GM12878 (cell line): ENCODE data around the gene TRAF3. TPM values are rescaled to one million over a fixed set of nuclear protein-coding genes. Genes with fewer than 3 reads are reported as not detected.

Experiments used
- ATAC-seq: fragments of 200-7000 bp; cut with Tn5 transposase; 3 replicates; pipeline ENCODE4 v1.9.1; 2020; ENCODE audit warnings: mild to moderate bottlenecking, moderate library complexity
- BruUV-seq: library from RNA; stranded (reverse); fragments of 400-500 nt; replicated peaks from 2 replicates; lab custom pipeline; 2021; lab: Mats Ljungman, UMichigan
- CTCF ChIA-PET: fragments of 300-600 bp; sonication (Branson Sonifier 250); formaldehyde crosslinking; extraction: SDS; loops from one replicate; lab custom pipeline; 2021; ENCODE audit warnings: inconsistent platforms; lab: Yijun Ruan, JAX
- POLR2A ChIA-PET: fragments of 350-600 bp; formaldehyde crosslinking; extraction: SDS; loops from one replicate; lab custom pipeline; 2021; ENCODE audit warnings: inconsistent platforms; lab: Charles Lee
- RAD21 ChIA-PET: fragments of 300-600 bp; sonication (Branson Sonifier 250); formaldehyde crosslinking; loops from one replicate; lab custom pipeline; 2023; ENCODE audit warnings: antibody characterized with exemption; ENCODE audit not compliant: unreplicated experiment; lab: Charles Lee
- SMC1A ChIA-PET: fragments of 300-600 bp; sonication (Branson Sonifier 250); formaldehyde crosslinking; loops from one replicate; lab custom pipeline; 2023; ENCODE audit not compliant: unreplicated experiment, uncharacterized antibody; lab: Charles Lee
- DNase-seq: peaks from one replicate; pipeline ENCODE4 v3.0.0-alpha.2; 2011; ENCODE audit warnings: low read depth, low spot score
- FAIRE-seq: peaks from 3 replicates; lab custom pipeline; 2011; peaks lifted over from hg19 to GRCh38; lab: Jason Lieb, UNC
- H2AFZ ChIP-seq: 2 replicates; pipeline ENCODE4 v1.6.0; 2011; ENCODE audit warnings: low read depth, low read length, control low read depth; ENCODE audit not compliant: control insufficient read depth
- H3K27ac ChIP-seq: 2 replicates; pipeline ENCODE4 v1.5.1; 2011; ENCODE audit warnings: control low read depth; ENCODE audit not compliant: control insufficient read depth, insufficient read depth
- H3K27me3 ChIP-seq, 2 experiments: replicated peaks in 1 of 2; 2 replicates each; pipeline versions ENCODE4 v1.6.0 to v1.6.1; 2011; ENCODE audit warnings: low read length in 1 of 2; ENCODE audit not compliant: control insufficient read depth in 2 of 2, insufficient read depth in 2 of 2
- H3K36me3 ChIP-seq, 2 experiments: 2 replicates each; pipeline ENCODE4 v1.5.1; 2011; ENCODE audit warnings: low read length in 1 of 2; ENCODE audit not compliant: control insufficient read depth in 2 of 2, insufficient read depth in 2 of 2
- H3K4me1 ChIP-seq: 2 replicates; pipeline ENCODE4 v1.6.1; 2011; ENCODE audit warnings: mild to moderate bottlenecking, low read length, moderate library complexity, mixed read lengths; ENCODE audit not compliant: control insufficient read depth, insufficient read depth
- H3K4me2 ChIP-seq: 2 replicates; pipeline ENCODE4 v1.6.0; 2011; ENCODE audit warnings: control low read depth; ENCODE audit not compliant: control insufficient read depth, insufficient read depth
- H3K4me3 ChIP-seq: fragments of 200-600 bp; sonication (generic); 2 replicates; pipeline ENCODE4 v1.5.1; 2016
- H3K79me2 ChIP-seq: 2 replicates; pipeline ENCODE4 v1.6.0; 2011; ENCODE audit warnings: low read length; ENCODE audit not compliant: control insufficient read depth, insufficient read depth
- H3K9ac ChIP-seq: 2 replicates; pipeline ENCODE4 v1.8.0; 2011; ENCODE audit warnings: low read length, control low read depth, mixed read lengths; ENCODE audit not compliant: control insufficient read depth, insufficient read depth
- H3K9me3 ChIP-seq: replicated peaks from 3 replicates; pipeline ENCODE4 v1.5.1; 2011; ENCODE audit warnings: mild to moderate bottlenecking, low read length; ENCODE audit not compliant: control insufficient read depth, insufficient read depth
- H4K20me1 ChIP-seq: 2 replicates; pipeline ENCODE4 v1.6.0; 2011; ENCODE audit not compliant: control insufficient read depth, insufficient read depth
- CEBPB ChIP-seq, 2 experiments: fragments of 150-350 bp in 1 of 2; IDR thresholded peaks; 2 replicates each; pipeline ENCODE4 v1.6.1; 2012 to 2014; ENCODE audit warnings: low read depth in 2 of 2, low read length in 2 of 2, borderline replicate concordance in 1 of 2, inconsistent platforms in 1 of 2
- DPF2 ChIP-seq: fragments of 450-650 bp; IDR thresholded peaks from 2 replicates; pipeline ENCODE4 v1.6.1; 2017; ENCODE audit warnings: mild to moderate bottlenecking
- IKZF1 ChIP-seq: fragments of 450-650 bp; conservative IDR thresholded peaks from 2 replicates; pipeline ENCODE4 v1.6.1; 2017; ENCODE audit warnings: antibody characterized with exemption, mild to moderate bottlenecking
- NFIC ChIP-seq: IDR thresholded peaks from 2 replicates; pipeline ENCODE4 v1.6.1; 2012; ENCODE audit warnings: low read depth, mild to moderate bottlenecking, inconsistent platforms, low read length, moderate library complexity
- POU2F2 ChIP-seq: IDR thresholded peaks from 3 replicates; pipeline ENCODE4 v1.6.1; 2011; ENCODE audit warnings: low read depth, mild to moderate bottlenecking, low read length, borderline replicate concordance
- RCOR1 ChIP-seq: conservative IDR thresholded peaks from 2 replicates; pipeline ENCODE4 v1.6.1; 2012; ENCODE audit warnings: low read depth, low read length, improper control_type of control experiment
- SMAD5 ChIP-seq: IDR thresholded peaks from 2 replicates; pipeline ENCODE4 v1.6.1; 2016; ENCODE audit warnings: antibody characterized with exemption, low read depth
- SP1 ChIP-seq: IDR thresholded peaks from one replicate; pipeline ENCODE4 v1.6.1; 2011; ENCODE audit warnings: low read depth, low read length
- TARDBP ChIP-seq: IDR thresholded peaks from 2 replicates; pipeline ENCODE4 v1.6.1; 2016; ENCODE audit warnings: borderline replicate concordance
- TCF12 ChIP-seq: IDR thresholded peaks from 2 replicates; pipeline ENCODE4 v1.6.1; 2011; ENCODE audit warnings: low read depth, mild to moderate bottlenecking, low read length
- USF1 ChIP-seq: IDR thresholded peaks from 2 replicates; pipeline ENCODE4 v1.6.1; 2011; ENCODE audit warnings: borderline replicate concordance, low read depth, mild to moderate bottlenecking, moderate library complexity, mixed read lengths, low read length; ENCODE audit not compliant: insufficient read depth; ENCODE audit errors: extremely low read length
- WGBS: methylation state at CpG from one replicate; pipeline ENCODE4 v1.1.6; 2016; ENCODE audit warnings: low lambda C conversion rate; ENCODE audit not compliant: insufficient replicate concordance, insufficient coverage; ENCODE audit errors: missing lambda C conversion rate; 5-methylcytosine and 5-hydroxymethylcytosine counted together
- in situ Hi-C: fragments of 300-500 bp; cut with MboI; formaldehyde crosslinking; loops from 9 replicates; pipeline ENCODE4 v1.14.3; 2018; ENCODE audit warnings: mixed read lengths
- intact Hi-C: fragments of 100-400 bp; cut with micrococcal nuclease; formaldehyde crosslinking; loops from one replicate; pipeline ENCODE4 v1.14.2; 2022; ENCODE audit not compliant: unreplicated experiment
- polyA plus RNA-seq, 11 experiments: library from polyadenylated mRNA; depleted of rRNA in 4 of 11; unstranded in 6 of 11; stranded (reverse) in 5 of 11; fragments of >200 nt; fragmentation: Nextera tagmentation in 4 of 11; fragmentation: Illumina TruSeq in 1 of 11; extraction: Ambion mirVana in 4 of 11; extraction: Trizol in 1 of 11; gene quantifications; 1 replicate in 1 of 11; 2 replicates in 10 of 11; pipeline versions ENCODE4 v1.2.1 to v1.2.3, GENCODE V29; 2011 to 2016; ENCODE audit warnings: inconsistent platforms in 2 of 11, missing spikeins in 2 of 11, low read depth in 1 of 11
- total RNA-seq, 4 experiments: library from RNA; depleted of rRNA in 3 of 4; stranded (reverse); fragments of >200 nt in 3 of 4; fragmentation: Illumina TruSeq in 1 of 4; extraction: Trizol in 1 of 4; gene quantifications; 2 replicates each; pipeline versions ENCODE4 v1.2.1 to v1.2.3, GENCODE V29; 2013 to 2021
- TF ChIP-seq, protein P1 (sequence below): fragments of 450-650 bp; IDR thresholded peaks from 2 replicates; pipeline ENCODE4 v1.6.1; 2017; ENCODE audit warnings: low read depth, mild to moderate bottlenecking, moderate library complexity
- TF ChIP-seq, protein P2 (sequence below): fragments of 150-350 bp; IDR thresholded peaks from 2 replicates; pipeline ENCODE4 v1.6.1; 2014; ENCODE audit warnings: mild to moderate bottlenecking, low read depth, low read length

Gene TRAF3
- total and polyA plus RNA-seq, 10 of the 15 experiments (the other 5 are each of a cell fraction or from before 2014, with no cell fraction given): 3.0 to 70.1 (median 36.5) TPM

GRCh38 chr14:102933618-102934231, 156.5 kb downstream of the TRAF3 start:
- peaks cover 4 to 6% of the 10 kb centered on the region in 2 experiments for H3K27me3 ChIP-seq
- no peak overlapping the region for H3K27ac ChIP-seq
- SMC1A ChIA-PET: no interaction called here
- FAIRE-seq (no peak), ATAC-seq (no peak), DNase-seq (no peak)
- no peak overlapping the region for H3K4me3 ChIP-seq
- no peaks in the 10 kb centered on the region for H3K79me2 ChIP-seq
- H3K9ac ChIP-seq: no peak overlapping the region
- CTCF ChIA-PET: no interaction called here
- peaks cover 0 to 1% of the 10 kb centered on the region in 2 experiments; a peak in 1 of 4 replicates for H3K36me3 ChIP-seq
- no peaks in the 10 kb centered on the region for H3K9me3 ChIP-seq
- in situ Hi-C loops: no loop called here
- WGBS: 93% methylated on average over 20 of the region's 20 CpGs
- BruUV-seq: no TSS peak
- intact Hi-C loops: no loop called here
- H3K4me2 ChIP-seq: no peak overlapping the region
- TF ChIP-seq DPF2: no peak
- TF ChIP-seq IKZF1: no peak
- no peak for TF ChIP-seq POU2F2
- H4K20me1 ChIP-seq: no peaks in the 10 kb centered on the region
- no peak overlapping the region for H2AFZ ChIP-seq
- H3K4me1 ChIP-seq: peaks cover 15% of the 10 kb centered on the region
- POLR2A ChIA-PET: no interaction called here
- RAD21 ChIA-PET: no interaction called here

DNA sequence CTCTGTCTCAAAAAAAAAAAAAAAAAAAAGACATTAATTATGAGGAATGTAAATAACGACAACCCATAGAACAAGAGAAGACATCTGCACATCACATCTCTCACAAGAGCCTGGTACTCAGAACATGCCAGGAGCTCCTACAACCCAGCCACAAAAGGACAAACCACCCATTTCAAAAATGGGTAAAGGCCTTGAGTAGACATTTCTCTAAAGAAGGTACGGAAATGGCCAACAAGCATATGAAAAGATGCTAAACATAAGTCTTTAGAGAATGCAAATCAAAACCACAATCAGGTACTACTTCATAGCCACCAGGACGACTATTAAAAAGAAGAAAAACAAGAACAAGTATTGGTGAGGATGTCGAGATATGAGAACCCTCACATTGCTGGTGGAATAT, 158.5 kb downstream of the TRAF3 start:
- H3K4me3 ChIP-seq: no peak overlapping the region
- no peak overlapping the region for H3K9ac ChIP-seq
- ATAC-seq (no peak), DNase-seq (no peak), FAIRE-seq (no peak)
- H4K20me1 ChIP-seq: no peaks in the 10 kb centered on the region
- H3K79me2 ChIP-seq: no peaks in the 10 kb centered on the region
- H3K9me3 ChIP-seq: no peaks in the 10 kb centered on the region
- H2AFZ ChIP-seq: no peak overlapping the region
- ChIA-PET CTCF (no interaction called here), SMC1A (interaction anchor here (1.5 to 1.6 kb wide), 2 partner anchors 9 to 30 kb away, joined by 3 to 4 read pairs; no protein-coding TSS in a partner anchor), POLR2A (no interaction called here), RAD21 (no interaction called here)
- H3K27me3 ChIP-seq: no peaks in the 10 kb centered on the region
- 38% methylated on average over 4 of the region's 4 CpGs for WGBS
- BruUV-seq: no TSS peak
- H3K4me2 ChIP-seq: no peak overlapping the region
- in situ Hi-C loops: no loop called here
- intact Hi-C loops: no loop called here
- H3K4me1 ChIP-seq: peaks cover 6% of the 10 kb centered on the region
- peaks cover 0 to 4% of the 10 kb centered on the region in 2 experiments; a peak in 1 of 4 replicates for H3K36me3 ChIP-seq
- no peak overlapping the region for H3K27ac ChIP-seq
- no peak for TF ChIP-seq SP1
- no peak for TF ChIP-seq USF1
- no peak for TF ChIP-seq NFIC
- TF ChIP-seq, protein P1, sequence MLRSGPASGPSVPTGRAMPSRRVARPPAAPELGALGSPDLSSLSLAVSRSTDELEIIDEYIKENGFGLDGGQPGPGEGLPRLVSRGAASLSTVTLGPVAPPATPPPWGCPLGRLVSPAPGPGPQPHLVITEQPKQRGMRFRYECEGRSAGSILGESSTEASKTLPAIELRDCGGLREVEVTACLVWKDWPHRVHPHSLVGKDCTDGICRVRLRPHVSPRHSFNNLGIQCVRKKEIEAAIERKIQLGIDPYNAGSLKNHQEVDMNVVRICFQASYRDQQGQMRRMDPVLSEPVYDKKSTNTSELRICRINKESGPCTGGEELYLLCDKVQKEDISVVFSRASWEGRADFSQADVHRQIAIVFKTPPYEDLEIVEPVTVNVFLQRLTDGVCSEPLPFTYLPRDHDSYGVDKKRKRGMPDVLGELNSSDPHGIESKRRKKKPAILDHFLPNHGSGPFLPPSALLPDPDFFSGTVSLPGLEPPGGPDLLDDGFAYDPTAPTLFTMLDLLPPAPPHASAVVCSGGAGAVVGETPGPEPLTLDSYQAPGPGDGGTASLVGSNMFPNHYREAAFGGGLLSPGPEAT: no peak
- no peak for TF ChIP-seq CEBPB (IDR thresholded peaks at IDR 0.05; ENCODE audit: borderline replicate concordance in 1 of 2, low read depth in 2 of 2, low read length in 2 of 2)
- TF ChIP-seq, protein P2, sequence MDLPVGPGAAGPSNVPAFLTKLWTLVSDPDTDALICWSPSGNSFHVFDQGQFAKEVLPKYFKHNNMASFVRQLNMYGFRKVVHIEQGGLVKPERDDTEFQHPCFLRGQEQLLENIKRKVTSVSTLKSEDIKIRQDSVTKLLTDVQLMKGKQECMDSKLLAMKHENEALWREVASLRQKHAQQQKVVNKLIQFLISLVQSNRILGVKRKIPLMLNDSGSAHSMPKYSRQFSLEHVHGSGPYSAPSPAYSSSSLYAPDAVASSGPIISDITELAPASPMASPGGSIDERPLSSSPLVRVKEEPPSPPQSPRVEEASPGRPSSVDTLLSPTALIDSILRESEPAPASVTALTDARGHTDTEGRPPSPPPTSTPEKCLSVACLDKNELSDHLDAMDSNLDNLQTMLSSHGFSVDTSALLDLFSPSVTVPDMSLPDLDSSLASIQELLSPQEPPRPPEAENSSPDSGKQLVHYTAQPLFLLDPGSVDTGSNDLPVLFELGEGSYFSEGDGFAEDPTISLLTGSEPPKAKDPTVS: no peak
- TF ChIP-seq RCOR1: no peak
- no peak for TF ChIP-seq TARDBP
- TF ChIP-seq SMAD5: no peak
- TF ChIP-seq TCF12: no peak
